Transverse colon (tissue), 4 donors: ENCODE measurements around the gene GSG1L. TPM values are rescaled to one million over a fixed set of nuclear protein-coding genes. Genes with fewer than 3 reads are reported as not detected.

Experiments
- DNase-seq: peaks from one replicate; pipeline ENCODE4 v3.0.0-alpha.2; 2019
- H3K27ac ChIP-seq, 4 donors: fragments of 200-600 bp; sonication (generic); 2 replicates each; pipeline ENCODE4 v1.5.1; 2016 to 2018; ENCODE audit warnings: inconsistent platforms in 4 of 4
- H3K27me3 ChIP-seq: fragments of 200-600 bp; sonication (generic); 2 replicates; pipeline ENCODE4 v1.5.1; 2017; ENCODE audit warnings: inconsistent platforms
- H3K36me3 ChIP-seq, 4 donors: fragments of 200-600 bp; sonication (generic); 2 replicates each; pipeline ENCODE4 v1.5.1; 2017 to 2019; ENCODE audit warnings: inconsistent platforms in 4 of 4
- H3K4me1 ChIP-seq, 4 donors: fragments of 200-600 bp; sonication (generic); 2 replicates each; pipeline ENCODE4 v1.5.1; 2017 to 2020; ENCODE audit warnings: inconsistent platforms in 4 of 4
- H3K4me3 ChIP-seq, 4 donors: fragments of 200-600 bp; sonication (generic); 1 replicate in 1 of 4; 2 replicates in 3 of 4; pipeline versions ENCODE4 v1.5.1 to v1.6.1; 2017 to 2019; ENCODE audit warnings: inconsistent platforms in 4 of 4
- H3K9me3 ChIP-seq, 2 donors: fragments of 200-600 bp; sonication (generic); 2 replicates each; pipeline ENCODE4 v1.5.1; 2017 to 2019; ENCODE audit warnings: inconsistent platforms in 2 of 2
- EP300 ChIP-seq: sonication (generic); formaldehyde crosslinking; IDR thresholded peaks from one replicate; pipeline ENCODE4 v1.6.1; 2017; ENCODE audit warnings: antibody characterized with exemption, low read depth
- POLR2A ChIP-seq: fragments of 450-650 bp; IDR thresholded peaks from one replicate; pipeline ENCODE4 v1.6.1; 2016; ENCODE audit warnings: antibody characterized with exemption, mild to moderate bottlenecking, moderate library complexity
- POLR2AphosphoS5 ChIP-seq, 3 donors: sonication (generic); formaldehyde crosslinking; IDR thresholded peaks; one replicate each; pipeline ENCODE4 v1.6.1; 2016; ENCODE audit warnings: antibody characterized with exemption in 3 of 3
- WGBS, 2 donors: methylation state at CpG; one replicate each; pipeline ENCODE4 v1.1.5; 2018; ENCODE audit warnings: low coverage in 1 of 2; 5-methylcytosine and 5-hydroxymethylcytosine counted together
- in situ Hi-C, 4 donors: fragments of 200-750 bp; cut with MboI; loops; one replicate each; pipeline versions ENCODE4 v1.15.0 to v1.15.1; 2017; ENCODE audit warnings: low sequenced_read_pairs in 3 of 4, low pct_ligation_motif_present in 1 of 4, low pct_unique_long_range_greater_than_20kb in 1 of 4
- intact Hi-C: fragments of 100-400 bp; cut with DNase I; formaldehyde crosslinking; loops from one replicate; pipeline ENCODE4 v1.15.1; 2023; ENCODE audit warnings: low total_unique reads
- total RNA-seq, 4 donors: library from RNA; depleted of rRNA; stranded (reverse); fragments of >200 nt; gene quantifications; one replicate each; pipeline ENCODE4 v1.1.0, GENCODE V29; 2016
- TF ChIP-seq, protein P1 (sequence below), 5 experiments: fragments of 200-600 bp in 3 of 5; fragments of 450-650 bp in 2 of 5; sonication (generic) in 3 of 5; IDR thresholded peaks; 1 replicate in 2 of 5; 2 replicates in 3 of 5; pipeline ENCODE4 v1.5.1; 2016 to 2017; ENCODE audit warnings: antibody characterized with exemption in 5 of 5, inconsistent platforms in 3 of 5, mild to moderate bottlenecking in 2 of 5, moderate library complexity in 1 of 5

Gene GSG1L
- total RNA-seq, 4 donors from 2014 or later = not detected

DNA sequence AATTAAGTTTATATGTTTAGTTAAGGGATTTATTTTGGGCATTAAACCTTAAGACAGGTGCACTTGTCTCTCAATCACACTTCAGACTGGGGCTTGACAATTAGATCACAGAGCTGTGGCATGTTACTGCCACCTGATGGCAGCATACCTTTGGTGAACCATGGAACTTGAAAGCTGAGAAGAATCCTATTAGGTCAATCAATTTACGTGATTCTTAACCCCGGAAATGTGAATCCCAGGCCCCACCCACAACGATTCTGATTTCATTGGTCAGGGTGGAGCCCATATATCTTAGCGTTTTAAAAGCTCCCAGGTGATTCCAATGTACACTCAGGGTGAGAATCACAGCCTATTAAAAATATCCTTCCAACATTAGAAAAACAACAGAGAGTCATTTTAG lies 91.0 kb downstream of the GSG1L start:
- Histone ChIP-seq H3K36me3 (no peaks in the 10 kb centered on the region), H3K27ac (no peak overlapping the region), H3K4me3 (no peak overlapping the region), H3K4me1 (no peaks in the 10 kb centered on the region), H3K27me3 (no peaks in the 10 kb centered on the region), H3K9me3 (no peaks in the 10 kb centered on the region)
- DNase-seq = peak; percentile 11
- in situ Hi-C loops (no loop called here), intact Hi-C loops (no loop called here)
- no peak for TF ChIP-seq EP300
- TF ChIP-seq, protein P1, sequence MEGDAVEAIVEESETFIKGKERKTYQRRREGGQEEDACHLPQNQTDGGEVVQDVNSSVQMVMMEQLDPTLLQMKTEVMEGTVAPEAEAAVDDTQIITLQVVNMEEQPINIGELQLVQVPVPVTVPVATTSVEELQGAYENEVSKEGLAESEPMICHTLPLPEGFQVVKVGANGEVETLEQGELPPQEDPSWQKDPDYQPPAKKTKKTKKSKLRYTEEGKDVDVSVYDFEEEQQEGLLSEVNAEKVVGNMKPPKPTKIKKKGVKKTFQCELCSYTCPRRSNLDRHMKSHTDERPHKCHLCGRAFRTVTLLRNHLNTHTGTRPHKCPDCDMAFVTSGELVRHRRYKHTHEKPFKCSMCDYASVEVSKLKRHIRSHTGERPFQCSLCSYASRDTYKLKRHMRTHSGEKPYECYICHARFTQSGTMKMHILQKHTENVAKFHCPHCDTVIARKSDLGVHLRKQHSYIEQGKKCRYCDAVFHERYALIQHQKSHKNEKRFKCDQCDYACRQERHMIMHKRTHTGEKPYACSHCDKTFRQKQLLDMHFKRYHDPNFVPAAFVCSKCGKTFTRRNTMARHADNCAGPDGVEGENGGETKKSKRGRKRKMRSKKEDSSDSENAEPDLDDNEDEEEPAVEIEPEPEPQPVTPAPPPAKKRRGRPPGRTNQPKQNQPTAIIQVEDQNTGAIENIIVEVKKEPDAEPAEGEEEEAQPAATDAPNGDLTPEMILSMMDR (IDR thresholded peaks at IDR 0.05) = peak; percentile 17 to 50 (median 37)
- WGBS, 2 donors = 4% methylated on average over 4 of the region's 4 CpGs; no CpG with 5 or more reads in 1 of the 2 donors

DNA sequence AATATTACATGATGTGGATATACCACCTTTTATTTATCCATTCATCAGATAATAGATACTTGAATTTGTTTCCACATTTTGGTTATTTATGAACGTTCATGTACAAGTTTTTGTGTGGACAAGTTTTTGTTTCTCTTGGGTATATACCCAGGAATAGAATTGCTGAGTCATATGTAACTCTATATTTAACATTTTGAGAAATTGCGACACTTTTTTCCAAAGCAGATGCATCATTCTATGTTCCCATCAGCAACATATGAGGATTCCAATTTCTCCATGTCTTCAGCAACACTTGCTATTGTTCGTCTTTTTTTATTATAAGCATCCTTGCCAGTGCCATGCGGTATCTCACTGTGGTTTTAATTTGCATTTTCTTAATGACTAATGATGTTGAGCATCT lies 93.9 kb downstream of the GSG1L start:
- TF ChIP-seq POLR2A (no peak), POLR2AphosphoS5 (IDR thresholded peaks at IDR 0.05) (no peak), EP300 (no peak)
- TF ChIP-seq, protein P1 (IDR thresholded peaks at IDR 0.05) = no peak
- Histone ChIP-seq H3K4me3 (no peak overlapping the region), H3K36me3 (no peaks in the 10 kb centered on the region), H3K9me3 (no peaks in the 10 kb centered on the region), H3K27me3 (no peaks in the 10 kb centered on the region), H3K27ac (no peak overlapping the region), H3K4me1 (no peaks in the 10 kb centered on the region)
- 45 to 76% methylated on average over 4 of the region's 4 CpGs for WGBS, 2 donors
- in situ Hi-C loops = no loop called here
- no peak for DNase-seq
- intact Hi-C loops = loop anchor here (5.0 kb wide), 1 partner anchor 1162 kb away; no protein-coding TSS in a partner anchor

DNA sequence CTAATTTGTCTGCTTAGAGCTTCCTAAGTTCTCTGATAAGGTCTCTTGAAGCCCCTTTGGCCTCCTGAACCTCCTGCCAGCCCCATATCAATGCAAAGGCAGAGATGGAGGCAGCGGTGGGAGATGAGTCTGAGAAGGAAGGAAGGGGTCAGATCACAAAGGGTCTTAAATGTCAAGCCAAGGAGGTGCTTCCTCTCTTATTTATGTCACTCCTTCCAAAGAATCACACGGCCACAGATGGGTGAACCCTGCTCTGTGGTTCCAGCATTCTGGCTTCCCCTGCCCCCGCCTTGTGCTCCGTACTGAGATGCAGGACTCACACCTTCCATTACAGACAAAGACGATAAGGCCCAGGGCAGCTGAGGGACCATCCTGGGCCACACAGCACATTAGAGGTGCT lies 96.3 kb downstream of the GSG1L start:
- no peak for DNase-seq

DNA sequence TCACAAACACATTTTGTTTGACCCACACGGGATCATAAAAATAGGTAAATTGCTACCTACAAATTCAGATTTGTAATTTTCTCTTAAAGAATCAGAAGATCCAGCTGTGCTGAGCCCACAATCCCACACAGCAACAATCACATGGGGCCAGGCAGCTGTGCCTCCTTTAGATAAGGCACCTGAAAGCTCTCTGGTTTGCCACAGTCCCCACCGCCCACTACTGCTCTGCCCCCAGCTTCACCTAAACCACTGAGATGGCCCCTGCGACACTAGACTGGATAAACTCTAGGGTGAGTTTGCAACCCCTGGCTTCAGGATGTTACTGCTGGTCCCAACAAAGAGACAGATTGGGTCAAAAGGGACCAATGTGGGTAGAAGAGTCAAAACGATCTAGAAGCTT lies 96.8 kb downstream of the GSG1L start:
- TF ChIP-seq EP300 = no peak
- no peak for TF ChIP-seq POLR2A
- TF ChIP-seq POLR2AphosphoS5 (IDR thresholded peaks at IDR 0.05) = no peak
- TF ChIP-seq, protein P1 (IDR thresholded peaks at IDR 0.05) = no peak
- no peaks in the 10 kb centered on the region for H3K36me3 ChIP-seq
- peaks cover 0 to 5% of the 10 kb centered on the region in 2 donors for H3K9me3 ChIP-seq
- no peak for DNase-seq
- in situ Hi-C loops = no loop called here
- H3K4me3 ChIP-seq = no peak overlapping the region
- intact Hi-C loops = loop anchor here (5.0 kb wide), 1 partner anchor 1159 kb away; no protein-coding TSS in a partner anchor
- H3K27ac ChIP-seq = no peak overlapping the region
- 71% methylated on average over 4 of the region's 4 CpGs; no CpG with 5 or more reads in 1 of the 2 donors for WGBS, 2 donors
- no peaks in the 10 kb centered on the region for H3K27me3 ChIP-seq
- no peaks in the 10 kb centered on the region for H3K4me1 ChIP-seq

More for the DNA sequence above, 96.3 kb downstream of the GSG1L start:
- H3K4me3 ChIP-seq = no peak overlapping the region
- H3K36me3 ChIP-seq = no peaks in the 10 kb centered on the region
- TF ChIP-seq POLR2AphosphoS5 (IDR thresholded peaks at IDR 0.05) (no peak), EP300 (no peak)
- peaks cover 0 to 3% of the 10 kb centered on the region in 2 donors for H3K9me3 ChIP-seq
- 71 to 83% methylated on average over 1 to 5 of the region's 5 CpGs for WGBS, 2 donors
- no peaks in the 10 kb centered on the region for H3K4me1 ChIP-seq
- H3K27me3 ChIP-seq = no peaks in the 10 kb centered on the region
- intact Hi-C loops (loop anchor here (5.0 kb wide), 1 partner anchor 1160 kb away; no protein-coding TSS in a partner anchor), in situ Hi-C loops (no loop called here)
- no peak overlapping the region for H3K27ac ChIP-seq

DNA sequence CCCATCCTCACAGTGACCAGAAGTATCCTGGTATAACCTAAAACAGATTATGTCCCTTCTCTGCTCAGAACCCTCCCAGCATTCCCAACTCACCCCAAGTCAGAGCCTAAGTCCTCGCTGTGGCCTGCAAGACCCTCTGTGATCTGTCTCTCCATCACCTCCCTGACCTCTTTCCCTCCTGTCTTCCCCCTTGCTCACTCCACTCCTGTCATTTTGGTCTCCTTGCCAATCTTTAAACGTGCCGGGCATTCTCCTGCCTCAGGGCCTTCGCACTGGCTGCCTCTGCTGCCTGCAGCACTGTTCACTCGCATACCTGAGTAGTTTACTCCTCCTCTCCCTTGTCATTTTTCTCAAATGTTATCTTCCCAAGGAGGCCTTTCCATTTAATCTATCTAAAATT lies 97.7 kb downstream of the GSG1L start:
- H3K36me3 ChIP-seq = no peaks in the 10 kb centered on the region
- 85 to 91% methylated on average over 4 to 5 of the region's 5 CpGs for WGBS, 2 donors
- in situ Hi-C loops (no loop called here), intact Hi-C loops (loop anchor here (5.0 kb wide), 1 partner anchor 1158 kb away; no protein-coding TSS in a partner anchor)
- peaks cover 0 to 5% of the 10 kb centered on the region in 2 donors for H3K9me3 ChIP-seq
- no peak overlapping the region for H3K4me3 ChIP-seq
- no peaks in the 10 kb centered on the region for H3K4me1 ChIP-seq
- H3K27ac ChIP-seq = no peak overlapping the region
- TF ChIP-seq POLR2A (no peak), EP300 (no peak), POLR2AphosphoS5 (IDR thresholded peaks at IDR 0.05) (no peak)
- TF ChIP-seq, protein P1 (IDR thresholded peaks at IDR 0.05) = no peak
- H3K27me3 ChIP-seq = no peaks in the 10 kb centered on the region
- DNase-seq = no peak
